H9 (cell line): ENCODE results near the gene LSS. TPM values are rescaled to one million over a fixed set of nuclear protein-coding genes. Genes with fewer than 3 reads are reported as not detected.

Source experiments
- DNase-seq: peaks from one replicate; pipeline ENCODE4 v3.0.0-alpha.2; 2017
- H2AFZ ChIP-seq: one replicate; pipeline ENCODE4 v1.6.1; 2013; ENCODE audit warnings: mild to moderate bottlenecking, low read length, control low read depth, moderate library complexity
- H2AK5ac ChIP-seq: 2 replicates; pipeline ENCODE4 v1.6.1; 2013; ENCODE audit warnings: low read length, control low read depth, mixed read lengths; ENCODE audit not compliant: insufficient read length
- H2BK120ac ChIP-seq: one replicate; pipeline ENCODE4 v1.6.1; 2013; ENCODE audit warnings: low read depth, mild to moderate bottlenecking, low read length, control low read depth, inconsistent platforms; ENCODE audit not compliant: poor library complexity, severe bottlenecking
- H2BK12ac ChIP-seq: 2 replicates; pipeline ENCODE4 v1.6.1; 2013; ENCODE audit warnings: low read length, control low read depth, mixed read lengths, low read depth; ENCODE audit not compliant: insufficient read length
- H2BK15ac ChIP-seq: 2 replicates; pipeline ENCODE4 v1.6.1; 2013; ENCODE audit warnings: low read depth, low read length, control low read depth
- H2BK20ac ChIP-seq: one replicate; pipeline ENCODE4 v1.6.1; 2013; ENCODE audit warnings: low read depth, mild to moderate bottlenecking, low read length, control low read depth, inconsistent platforms; ENCODE audit not compliant: poor library complexity, severe bottlenecking
- H2BK5ac ChIP-seq: 2 replicates; pipeline ENCODE4 v1.6.1; 2013; ENCODE audit warnings: low read length, control low read depth, mixed read lengths; ENCODE audit not compliant: insufficient read length
- H3K14ac ChIP-seq: 2 replicates; pipeline ENCODE4 v1.6.1; 2013; ENCODE audit warnings: low read length, control low read depth; ENCODE audit not compliant: insufficient read depth
- H3K18ac ChIP-seq: 2 replicates; pipeline ENCODE4 v1.6.1; 2013; ENCODE audit warnings: low read depth, mild to moderate bottlenecking, mixed read lengths, low read length, control low read depth; ENCODE audit not compliant: insufficient read length
- H3K23ac ChIP-seq: 2 replicates; pipeline ENCODE4 v1.6.1; 2013; ENCODE audit warnings: low read length, control low read depth, mixed read lengths, low read depth; ENCODE audit not compliant: insufficient read length
- H3K23me2 ChIP-seq: 2 replicates; pipeline ENCODE4 v1.6.1; 2013; ENCODE audit warnings: low read depth, mild to moderate bottlenecking, mixed read lengths, low read length, control low read depth; ENCODE audit not compliant: insufficient read length, poor library complexity, severe bottlenecking
- H3K27ac ChIP-seq: 2 replicates; pipeline ENCODE4 v1.5.1; 2013; ENCODE audit warnings: low read length, control low read depth, mixed read lengths, low read depth; ENCODE audit not compliant: insufficient read length
- H3K27me3 ChIP-seq: 2 replicates; pipeline ENCODE4 v1.6.1; 2013; ENCODE audit warnings: low read length, control low read depth, inconsistent platforms; ENCODE audit not compliant: insufficient read depth
- H3K4ac ChIP-seq: 2 replicates; pipeline ENCODE4 v1.6.1; 2013; ENCODE audit warnings: low read depth, mild to moderate bottlenecking, control low read depth, inconsistent platforms, low read length, moderate library complexity
- H3K4me1 ChIP-seq: 2 replicates; pipeline ENCODE4 v1.6.1; 2013; ENCODE audit warnings: low read length, control low read depth, inconsistent platforms; ENCODE audit not compliant: insufficient read depth
- H3K4me2 ChIP-seq: 2 replicates; pipeline ENCODE4 v1.6.1; 2013; ENCODE audit warnings: low read length, control low read depth, mixed read lengths; ENCODE audit not compliant: insufficient read length, insufficient read depth
- H3K56ac ChIP-seq: 2 replicates; pipeline ENCODE4 v1.6.1; 2013; ENCODE audit warnings: low read depth, mild to moderate bottlenecking, mixed read lengths, low read length, control low read depth; ENCODE audit not compliant: insufficient read length
- H3K79me1 ChIP-seq: 2 replicates; pipeline ENCODE4 v1.6.1; 2013; ENCODE audit warnings: low read depth, mild to moderate bottlenecking, moderate library complexity, low read length, control low read depth, inconsistent platforms; ENCODE audit not compliant: insufficient read depth, poor library complexity, severe bottlenecking
- H3K79me2 ChIP-seq: 2 replicates; pipeline ENCODE4 v1.6.1; 2013; ENCODE audit warnings: low read length, control low read depth, inconsistent platforms; ENCODE audit not compliant: insufficient read depth
- H3K9ac ChIP-seq: 2 replicates; pipeline ENCODE4 v1.6.1; 2013; ENCODE audit warnings: low read length, control low read depth, mixed read lengths; ENCODE audit not compliant: insufficient read length; ENCODE audit errors: extremely low read depth
- H3K9me3 ChIP-seq: one replicate; pipeline ENCODE4 v1.6.1; 2013; ENCODE audit warnings: low read depth, low read length, inconsistent platforms; ENCODE audit not compliant: control insufficient read depth
- H3T11ph ChIP-seq: one replicate; pipeline ENCODE4 v1.6.1; 2013; ENCODE audit warnings: mild to moderate bottlenecking, low read length, control low read depth, inconsistent platforms
- H4K20me1 ChIP-seq: one replicate; pipeline ENCODE4 v1.6.1; 2013; ENCODE audit not compliant: control insufficient read depth, insufficient read length, insufficient read depth
- H4K5ac ChIP-seq: 2 replicates; pipeline ENCODE4 v1.6.1; 2013; ENCODE audit warnings: low read depth, mild to moderate bottlenecking, mixed read lengths, low read length, control low read depth; ENCODE audit not compliant: insufficient read length
- H4K8ac ChIP-seq: replicated peaks from 2 replicates; pipeline ENCODE4 v1.6.1; 2013; ENCODE audit warnings: low read length, control low read depth, mixed read lengths, low read depth; ENCODE audit not compliant: insufficient read length
- H4K91ac ChIP-seq: 2 replicates; pipeline ENCODE4 v1.6.1; 2013; ENCODE audit warnings: low read depth, mild to moderate bottlenecking, moderate library complexity, mixed read lengths, low read length, control low read depth; ENCODE audit not compliant: insufficient read length
- H3K27ac Mint-ChIP-seq, 3 experiments: 2 replicates in 2 of 3; 3 replicates in 1 of 3; pipeline ENCODE4 v1.8.0; 2020 to 2021; ENCODE audit warnings: mixed read lengths in 3 of 3, mild to moderate bottlenecking in 1 of 3, moderate library complexity in 1 of 3
- H3K27me3 Mint-ChIP-seq: 2 replicates; pipeline ENCODE4 v1.8.0; 2021; ENCODE audit warnings: low read depth, mild to moderate bottlenecking, moderate library complexity, mixed read lengths
- H3K36me3 Mint-ChIP-seq, 3 experiments: 2 replicates in 2 of 3; 3 replicates in 1 of 3; pipeline ENCODE4 v1.8.0; 2020 to 2021; ENCODE audit warnings: low read depth in 3 of 3, mixed read lengths in 3 of 3; ENCODE audit not compliant: insufficient read depth in 1 of 3
- H3K4me1 Mint-ChIP-seq, 2 experiments: 2 replicates each; pipeline ENCODE4 v1.8.0; 2020; ENCODE audit warnings: mixed read lengths in 2 of 2
- H3K4me3 Mint-ChIP-seq, 2 experiments: 2 replicates in 1 of 2; 3 replicates in 1 of 2; pipeline ENCODE4 v1.8.0; 2020 to 2021; ENCODE audit warnings: mild to moderate bottlenecking in 2 of 2, mixed read lengths in 2 of 2, moderate library complexity in 1 of 2
- H3K9me3 Mint-ChIP-seq, 2 experiments: 2 replicates in 1 of 2; 3 replicates in 1 of 2; pipeline ENCODE4 v1.8.0; 2020; ENCODE audit warnings: mild to moderate bottlenecking in 2 of 2, mixed read lengths in 2 of 2, moderate library complexity in 1 of 2
- WGBS: extraction: QIAGEN DNeasy Blood & Tissue Kit; methylation state at CpG from one replicate; pipeline ENCODE4 v1.1.7; 2013; ENCODE audit warnings: missing lambda C conversion rate, low lambda C conversion rate, mixed read lengths; ENCODE audit not compliant: insufficient read length; ENCODE audit errors: extremely low coverage; 5-methylcytosine and 5-hydroxymethylcytosine counted together
- total RNA-seq: library from RNA; stranded (reverse); gene quantifications from 2 replicates; pipeline ENCODE4 v1.2.1, GENCODE V29; 2021
- TF ChIP-seq, protein P1 (sequence below): fragments of 200-600 bp; sonication (generic); conservative IDR thresholded peaks from 3 replicates; pipeline ENCODE4 v1.8.0; 2021; ENCODE audit warnings: antibody characterized with exemption, mild to moderate bottlenecking

LSS gene
- total RNA-seq, 1 experiment from 2014 or later = 69.2 TPM

GRCh38 chr21:46152927-46153246, 75.7 kb downstream of the LSS start:
- Histone ChIP-seq H3K23me2 (no peaks in the 10 kb centered on the region), H3K4me2 (no peak overlapping the region), H2BK5ac (no peak overlapping the region), H3T11ph (no peak overlapping the region), H3K14ac (no peak overlapping the region; the same call in 1 of the 2 replicates), H3K9me3 (no peaks in the 10 kb centered on the region), H4K91ac (no peak overlapping the region), H2BK120ac (no peak overlapping the region), H4K20me1 (no peaks in the 10 kb centered on the region), H3K56ac (no peak overlapping the region), H2AK5ac (no peak overlapping the region), H3K79me2 (no peaks in the 10 kb centered on the region), H2BK12ac (no peak overlapping the region), H3K27ac (no peak overlapping the region), H2BK15ac (no peak overlapping the region), H3K4me1 (no peaks in the 10 kb centered on the region; the same call in 1 of the 2 replicates), H3K23ac (no peak overlapping the region), H4K5ac (no peak overlapping the region), H4K8ac (no peak overlapping the region), H3K27me3 (no peaks in the 10 kb centered on the region), H3K79me1 (no peaks in the 10 kb centered on the region), H3K9ac (no peak overlapping the region), H3K4ac (no peak overlapping the region), H2BK20ac (no peak overlapping the region), H3K18ac (no peak overlapping the region), H2AFZ (no peak overlapping the region)
- H3K9me3 Mint-ChIP-seq = no peaks in the 10 kb centered on the region
- no CpG with 5 or more reads among the region's 18 CpGs for WGBS
- no peak overlapping the region for H3K27ac Mint-ChIP-seq
- H3K4me3 Mint-ChIP-seq = no peak overlapping the region
- TF ChIP-seq, protein P1, sequence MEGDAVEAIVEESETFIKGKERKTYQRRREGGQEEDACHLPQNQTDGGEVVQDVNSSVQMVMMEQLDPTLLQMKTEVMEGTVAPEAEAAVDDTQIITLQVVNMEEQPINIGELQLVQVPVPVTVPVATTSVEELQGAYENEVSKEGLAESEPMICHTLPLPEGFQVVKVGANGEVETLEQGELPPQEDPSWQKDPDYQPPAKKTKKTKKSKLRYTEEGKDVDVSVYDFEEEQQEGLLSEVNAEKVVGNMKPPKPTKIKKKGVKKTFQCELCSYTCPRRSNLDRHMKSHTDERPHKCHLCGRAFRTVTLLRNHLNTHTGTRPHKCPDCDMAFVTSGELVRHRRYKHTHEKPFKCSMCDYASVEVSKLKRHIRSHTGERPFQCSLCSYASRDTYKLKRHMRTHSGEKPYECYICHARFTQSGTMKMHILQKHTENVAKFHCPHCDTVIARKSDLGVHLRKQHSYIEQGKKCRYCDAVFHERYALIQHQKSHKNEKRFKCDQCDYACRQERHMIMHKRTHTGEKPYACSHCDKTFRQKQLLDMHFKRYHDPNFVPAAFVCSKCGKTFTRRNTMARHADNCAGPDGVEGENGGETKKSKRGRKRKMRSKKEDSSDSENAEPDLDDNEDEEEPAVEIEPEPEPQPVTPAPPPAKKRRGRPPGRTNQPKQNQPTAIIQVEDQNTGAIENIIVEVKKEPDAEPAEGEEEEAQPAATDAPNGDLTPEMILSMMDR = no peak
- H3K4me1 Mint-ChIP-seq = peaks cover 6 to 11% of the 10 kb centered on the region in 2 experiments
- no peaks in the 10 kb centered on the region for H3K36me3 Mint-ChIP-seq
- no peak for DNase-seq
- no peaks in the 10 kb centered on the region for H3K27me3 Mint-ChIP-seq
